TTC549 (cell line): ENCODE data around the gene CSAD.
"Not testable (repeated sequence)": the region's sequence is repeated elsewhere in the genome, so short reads cannot be mapped to it uniquely, and the experiment has no call there.

ENCODE experiments used
- FAIRE-seq: peaks from 2 replicates; lab custom pipeline; 2012; peaks lifted over from hg19 to GRCh38; lab: Jason Lieb, UNC

CSAD gene

GRCh38 chr12:53197011-53197640 lies 16.4 kb upstream of the CSAD start:
- no peak for FAIRE-seq

- no peak for FAIRE-seq
Measured at GRCh38 chr12:53196486-53196885, 15.8 kb upstream of the CSAD start.

- no peak for FAIRE-seq
Measured at GRCh38 chr12:53195516-53196420, 15.0 kb upstream of the CSAD start.

- FAIRE-seq: no peak
Measured at GRCh38 chr12:53194973-53195372, 14.2 kb upstream of the CSAD start.

GRCh38 chr12:53193985-53194716 lies 13.4 kb upstream of the CSAD start:
- FAIRE-seq: no peak

- FAIRE-seq: no peak
Measured at GRCh38 chr12:53193040-53193439, 12.3 kb upstream of the CSAD start.

GRCh38 chr12:53192531-53193021 lies 11.9 kb upstream of the CSAD start:
- FAIRE-seq: no peak

- no peak for FAIRE-seq
Measured at GRCh38 chr12:53191885-53192530, 11.3 kb upstream of the CSAD start.

GRCh38 chr12:53191096-53191884 lies 10.6 kb upstream of the CSAD start:
- no peak for FAIRE-seq

GRCh38 chr12:53190108-53190729 lies 9.5 kb upstream of the CSAD start:
- no peak for FAIRE-seq

- no peak for FAIRE-seq
Measured at GRCh38 chr12:53187145-53187899, 6.6 kb upstream of the CSAD start.

- FAIRE-seq: no peak
Measured at GRCh38 chr12:53186745-53187144, 6.0 kb upstream of the CSAD start.

- no peak for FAIRE-seq
Measured at GRCh38 chr12:53185582-53186153, 4.9 kb upstream of the CSAD start.

GRCh38 chr12:53184828-53185227 lies 4.1 kb upstream of the CSAD start:
- no peak for FAIRE-seq

GRCh38 chr12:53182903-53183302 lies 2.2 kb upstream of the CSAD start:
- no peak for FAIRE-seq

- no peak for FAIRE-seq
Measured at GRCh38 chr12:53181935-53182334, 1.2 kb upstream of the CSAD start.

- FAIRE-seq: no peak
Measured at GRCh38 chr12:53180931-53181645, 363 bp upstream of the CSAD start.

- FAIRE-seq: no peak
Measured at GRCh38 chr12:53179687-53180219, 972 bp downstream of the CSAD start.

- not testable (repeated sequence) for FAIRE-seq
Measured at GRCh38 chr12:53178803-53179202, 1.9 kb downstream of the CSAD start.
